H1 (cell line): Measurements from ENCODE around the gene SMIM1. TPM values are rescaled to one million over a fixed set of nuclear protein-coding genes. Genes with fewer than 3 reads are reported as not detected.

Experiments used
- CTCF ChIA-PET: fragments of 300-600 bp; sonication (Branson Sonifier 250); formaldehyde crosslinking; loops from one replicate; lab custom pipeline; 2021; ENCODE audit not compliant: partially characterized antibody; lab: Charles Lee
- POLR2A ChIA-PET: fragments of 300-600 bp; sonication (Branson Sonifier 250); formaldehyde crosslinking; loops from one replicate; lab custom pipeline; 2021; ENCODE audit warnings: inconsistent platforms; ENCODE audit not compliant: partially characterized antibody; lab: Charles Lee
- DNase-seq, 2 experiments: peaks; one replicate each; pipeline versions ENCODE4 v3.0.0 to v3.0.0-alpha.2; 2010 to 2022; ENCODE audit warnings: low spot score in 2 of 2, low read depth in 1 of 2, mixed read lengths in 1 of 2
- FAIRE-seq: peaks from 2 replicates; lab custom pipeline; 2011; peaks lifted over from hg19 to GRCh38; lab: Jason Lieb, UNC
- H2AFZ ChIP-seq: 2 replicates; pipeline ENCODE4 v1.8.1; 2012; ENCODE audit warnings: low read length, inconsistent platforms
- H2AK5ac ChIP-seq: 2 replicates; pipeline ENCODE4 v1.6.1; 2013; ENCODE audit warnings: low read depth, low read length
- H2BK120ac ChIP-seq: replicated peaks from 2 replicates; pipeline ENCODE3; 2013; ENCODE audit warnings: low read depth, low read length, inconsistent platforms
- H2BK12ac ChIP-seq: 2 replicates; pipeline ENCODE4 v1.6.1; 2013; ENCODE audit warnings: low read depth, low read length
- H2BK15ac ChIP-seq: 2 replicates; pipeline ENCODE4 v1.6.1; 2013; ENCODE audit warnings: low read length
- H2BK20ac ChIP-seq: 2 replicates; pipeline ENCODE4 v1.6.1; 2013; ENCODE audit warnings: low read length
- H2BK5ac ChIP-seq: 2 replicates; pipeline ENCODE4 v1.6.1; 2013; ENCODE audit warnings: low read depth, low read length
- H3K14ac ChIP-seq: 2 replicates; pipeline ENCODE4 v1.6.1; 2013; ENCODE audit warnings: inconsistent platforms; ENCODE audit not compliant: insufficient read length
- H3K18ac ChIP-seq: 2 replicates; pipeline ENCODE4 v1.6.1; 2013; ENCODE audit warnings: low read length; ENCODE audit errors: extremely low read depth
- H3K23ac ChIP-seq: 2 replicates; pipeline ENCODE4 v1.6.1; 2013; ENCODE audit warnings: inconsistent platforms; ENCODE audit not compliant: insufficient read length
- H3K23me2 ChIP-seq: 2 replicates; pipeline ENCODE4 v1.6.1; 2013; ENCODE audit warnings: low read depth, low read length
- H3K27ac ChIP-seq: 2 replicates; pipeline ENCODE4 v1.6.1; 2011; ENCODE audit warnings: low read depth, low read length, inconsistent platforms
- H3K27me3 ChIP-seq, 4 experiments: replicated peaks in 1 of 4; 1 replicate in 1 of 4; 2 replicates in 3 of 4; pipeline versions ENCODE4 v1.6.1 to v1.8.1; 2011 to 2013; ENCODE audit warnings: low read length in 3 of 4, mild to moderate bottlenecking in 3 of 4, inconsistent platforms in 2 of 4, mixed read lengths in 2 of 4, moderate library complexity in 1 of 4; ENCODE audit not compliant: control insufficient read depth in 3 of 4, insufficient read depth in 3 of 4; ENCODE audit errors: extremely low read depth in 1 of 4
- H3K36me3 ChIP-seq, 4 experiments: 2 replicates each; pipeline versions ENCODE4 v1.6.1 to v1.8.1; 2011 to 2013; ENCODE audit warnings: mild to moderate bottlenecking in 4 of 4, low read length in 3 of 4, moderate library complexity in 2 of 4, control low read depth in 1 of 4, inconsistent platforms in 1 of 4; ENCODE audit not compliant: insufficient read depth in 4 of 4, control insufficient read depth in 2 of 4
- H3K4ac ChIP-seq: replicated peaks from 2 replicates; pipeline ENCODE3; 2013; ENCODE audit warnings: low read length, low read depth, mixed read lengths, inconsistent platforms; ENCODE audit not compliant: insufficient read length
- H3K4me1 ChIP-seq, 4 experiments: replicated peaks in 1 of 4; 1 replicate in 1 of 4; 2 replicates in 3 of 4; pipeline versions ENCODE4 v1.6.1 to v1.8.1; 2011 to 2013; ENCODE audit warnings: low read length in 3 of 4, inconsistent platforms in 2 of 4, mixed read lengths in 1 of 4; ENCODE audit not compliant: insufficient read depth in 4 of 4, control insufficient read depth in 3 of 4
- H3K4me2 ChIP-seq, 2 experiments: 2 replicates each; pipeline versions ENCODE4 v1.6.1 to v1.8.1; 2011 to 2013; ENCODE audit warnings: low read depth in 2 of 2, low read length in 2 of 2, control low read depth in 1 of 2, inconsistent platforms in 1 of 2, mild to moderate bottlenecking in 1 of 2; ENCODE audit not compliant: insufficient read depth in 1 of 2
- H3K4me3 ChIP-seq, 4 experiments: fragments of 200-600, 300-600 bp in 1 of 4; sonication (generic), shearing (Covaris generic), sonication (Bioruptor Twin) in 1 of 4; 2 replicates each; pipeline versions ENCODE4 v1.5.1 to v1.8.1; 2011 to 2016; ENCODE audit warnings: low read length in 4 of 4, low read depth in 3 of 4, control low read depth in 2 of 4, inconsistent platforms in 2 of 4, mild to moderate bottlenecking in 2 of 4, mixed read lengths in 1 of 4, moderate library complexity in 1 of 4; ENCODE audit not compliant: insufficient read depth in 2 of 4; ENCODE audit errors: extremely low read depth in 1 of 4
- H3K56ac ChIP-seq: replicated peaks from 2 replicates; pipeline ENCODE3; 2013; ENCODE audit warnings: low read depth, mild to moderate bottlenecking, mixed read lengths, low read length, inconsistent platforms; ENCODE audit not compliant: insufficient read length
- H3K79me1 ChIP-seq: 2 replicates; pipeline ENCODE4 v1.6.1; 2013; ENCODE audit warnings: low read depth, low read length, control low read depth
- H3K79me2 ChIP-seq, 2 experiments: 2 replicates each; pipeline versions ENCODE4 v1.6.1 to v1.8.1; 2012 to 2013; ENCODE audit warnings: low read length in 2 of 2, mild to moderate bottlenecking in 2 of 2, inconsistent platforms in 1 of 2; ENCODE audit not compliant: insufficient read depth in 2 of 2, control insufficient read depth in 1 of 2
- H3K9ac ChIP-seq, 4 experiments: replicated peaks in 1 of 4; 1 replicate in 1 of 4; 2 replicates in 3 of 4; pipeline versions ENCODE4 v1.6.1 to v1.8.1; 2011 to 2013; ENCODE audit warnings: low read depth in 3 of 4, low read length in 3 of 4, control low read depth in 2 of 4, mild to moderate bottlenecking in 2 of 4, moderate library complexity in 2 of 4, inconsistent platforms in 1 of 4; ENCODE audit errors: extremely low read depth in 1 of 4
- H3K9me3 ChIP-seq, 2 experiments: 2 replicates each; pipeline versions ENCODE4 v1.6.1 to v1.8.1; 2012 to 2013; ENCODE audit warnings: mild to moderate bottlenecking in 2 of 2, moderate library complexity in 2 of 2, control low read depth in 1 of 2, inconsistent platforms in 1 of 2, low read depth in 1 of 2, low read length in 1 of 2, mixed read lengths in 1 of 2; ENCODE audit not compliant: insufficient read depth in 2 of 2
- H4K20me1 ChIP-seq, 2 experiments: replicated peaks in 1 of 2; 2 replicates each; pipeline versions ENCODE3 to v1.8.1; 2011 to 2013; ENCODE audit warnings: inconsistent platforms in 2 of 2, low read length in 2 of 2, mild to moderate bottlenecking in 1 of 2; ENCODE audit not compliant: insufficient read depth in 2 of 2, control insufficient read depth in 1 of 2
- H4K5ac ChIP-seq: 2 replicates; pipeline ENCODE4 v1.6.1; 2013; ENCODE audit warnings: low read length, low read depth, mixed read lengths, inconsistent platforms; ENCODE audit not compliant: insufficient read length
- H4K8ac ChIP-seq: 2 replicates; pipeline ENCODE4 v1.8.0; 2013; ENCODE audit warnings: mild to moderate bottlenecking, moderate library complexity, low read length, inconsistent platforms; ENCODE audit not compliant: insufficient read depth; ENCODE audit errors: extremely low read depth
- H4K91ac ChIP-seq: replicated peaks from 2 replicates; pipeline ENCODE3; 2013; ENCODE audit warnings: low read length, mixed read lengths, inconsistent platforms; ENCODE audit not compliant: insufficient read length
- CTCF ChIP-seq, 3 experiments: IDR thresholded peaks; 1 replicate in 2 of 3; 2 replicates in 1 of 3; pipeline versions ENCODE4 v1.5.1 to v1.6.1; 2011; ENCODE audit warnings: low read length in 3 of 3, mild to moderate bottlenecking in 3 of 3, inconsistent platforms in 2 of 3, low read depth in 1 of 3, moderate library complexity in 1 of 3; ENCODE audit not compliant: insufficient read depth in 1 of 3; ENCODE audit errors: control extremely low read depth in 1 of 3
- SAP30 ChIP-seq: fragments of 300-600 bp; sonication (generic); IDR thresholded peaks from 2 replicates; pipeline ENCODE4 v1.7.1; 2012; ENCODE audit warnings: low read length, moderate library complexity, mild to moderate bottlenecking, inconsistent platforms; ENCODE audit not compliant: insufficient read depth, insufficient replicate concordance
- TEAD4 ChIP-seq: IDR thresholded peaks from 2 replicates; pipeline ENCODE4 v1.6.1; 2012; ENCODE audit warnings: low read depth, low read length, inconsistent platforms, mixed read lengths
- ZNF274 ChIP-seq: IDR thresholded peaks from 2 replicates; pipeline ENCODE4 v1.7.0; 2012; ENCODE audit warnings: low read length, borderline replicate concordance; ENCODE audit errors: extremely low read depth
- WGBS, 2 experiments: shearing (Covaris generic) in 1 of 2; methylation state at CpG; one replicate each; pipeline versions ENCODE4 v1.1.6 to v1.1.7; 2013 to 2015; ENCODE audit warnings: low lambda C conversion rate in 2 of 2, mixed read lengths in 2 of 2, inconsistent platforms in 1 of 2, low coverage in 1 of 2, missing lambda C conversion rate in 1 of 2; ENCODE audit not compliant: insufficient replicate concordance in 2 of 2, insufficient coverage in 1 of 2, insufficient read length in 1 of 2; ENCODE audit errors: extremely low coverage in 1 of 2, missing lambda C conversion rate in 1 of 2; 5-methylcytosine and 5-hydroxymethylcytosine counted together
- polyA plus RNA-seq, 7 experiments: library from polyadenylated mRNA; depleted of rRNA in 3 of 7; stranded (reverse) in 5 of 7; unstranded in 2 of 7; fragments of >200 nt in 5 of 7; fragments of 200-250 nt in 2 of 7; gene quantifications; 1 replicate in 5 of 7; 2 replicates in 1 of 7; 4 replicates in 1 of 7; pipeline versions ENCODE4 v1.2.1 to v1.2.3, GENCODE V29; 2011 to 2013; ENCODE audit warnings: missing spikeins in 2 of 7, mixed read lengths in 2 of 7
- total RNA-seq: library from RNA; stranded (reverse); fragmentation: NEBNext Ultra II Directional; extraction: Animal tissue kit (Norgen Biotek cat#: 25700); gene quantifications from 2 replicates; pipeline ENCODE4 v1.2.1, GENCODE V29; 2021

Gene SMIM1
- total and polyA plus RNA-seq, 2 of the 8 experiments (the other 6 are each of a cell fraction or from before 2014, with no cell fraction given): 7.7 to 9.7 TPM

GRCh38 chr1:3763351-3764125 lies 9.0 kb upstream of the SMIM1 start:
- H2BK12ac ChIP-seq: no peak overlapping the region
- H2AFZ ChIP-seq: no peak overlapping the region
- H3K9ac ChIP-seq: no peak overlapping the region
- H4K91ac ChIP-seq: no peak overlapping the region
- no peaks in the 10 kb centered on the region for H4K20me1 ChIP-seq
- no peak overlapping the region for H3K14ac ChIP-seq
- H3K23me2 ChIP-seq: no peaks in the 10 kb centered on the region
- H2BK20ac ChIP-seq: no peak overlapping the region
- H3K4me2 ChIP-seq: no peak overlapping the region
- WGBS, 2 experiments: 92% methylated on average over 31 of the region's 31 CpGs; no CpG with 5 or more reads in 1 of the 2 experiments
- H3K36me3 ChIP-seq: no peaks in the 10 kb centered on the region
- peak overlapping the region; percentile 68; the same call in 1 of the 2 replicates for H4K8ac ChIP-seq
- no peak overlapping the region for H3K23ac ChIP-seq
- no peak overlapping the region for H2BK5ac ChIP-seq
- peaks cover 0 to 2% (median 0%) of the 10 kb centered on the region in 4 experiments; a peak in 2 of 7 replicates for H3K27me3 ChIP-seq
- CTCF ChIA-PET: interaction anchor here (0.8 to 1.6 kb wide), 3 partner anchors 16 to 41 kb away, joined by 3 to 5 read pairs (median 3); no protein-coding TSS in a partner anchor
- no peak overlapping the region for H4K5ac ChIP-seq
- H2BK15ac ChIP-seq: no peak overlapping the region
- no peaks in the 10 kb centered on the region for H3K4me1 ChIP-seq
- H3K79me1 ChIP-seq: no peaks in the 10 kb centered on the region
- DNase-seq (no peak), FAIRE-seq (no peak)
- no peak overlapping the region for H3K18ac ChIP-seq
- H3K4me3 ChIP-seq: no peak overlapping the region
- peaks cover 3 to 7% of the 10 kb centered on the region in 2 experiments; a peak in 1 of 4 replicates for H3K9me3 ChIP-seq
- no peak overlapping the region for H2BK120ac ChIP-seq
- no peak overlapping the region for H3K27ac ChIP-seq
- TF ChIP-seq ZNF274: no peak
- no peak for TF ChIP-seq SAP30
- TF ChIP-seq CTCF (IDR thresholded peaks at IDR 0.05; ENCODE audit: control extremely low read depth in 1 of 3, insufficient read depth in 1 of 3, low read depth in 1 of 3, low read length in 3 of 3): no peak
- no peak for TF ChIP-seq TEAD4
- no peaks in the 10 kb centered on the region for H3K79me2 ChIP-seq
- no peak overlapping the region for H2AK5ac ChIP-seq
- no peak overlapping the region for H3K56ac ChIP-seq
- no peak overlapping the region for H3K4ac ChIP-seq
- POLR2A ChIA-PET: interaction anchor here (0.9 to 1.0 kb wide), 3 partner anchors 17 to 132 kb away, joined by 3 read pairs; partner anchors contain the start of gene LRRC47
